SIG-M5 treated with dmso at 0.1 percent for 504 hours (cell line): ENCODE results near the gene ALOX5.
"Not testable (repeated sequence)": the region's sequence is repeated elsewhere in the genome, so short reads cannot be mapped to it uniquely, and the experiment has no call there.

Experiments
- DNase-seq: peaks from one replicate; lab custom pipeline; 2025; ENCODE audit not compliant: unreplicated experiment; lab: John Stamatoyannopoulos, UW

The ALOX5 gene

GRCh38 chr10:45404087-45404769 is 30.2 kb downstream of the ALOX5 start:
- peak; percentile 66 for DNase-seq

GRCh38 chr10:45404770-45405120 is 30.7 kb downstream of the ALOX5 start:
- no peak for DNase-seq

GRCh38 chr10:45407542-45407941 is 33.5 kb downstream of the ALOX5 start:
- DNase-seq, result no peak

- no peak for DNase-seq
These were observed 34.7 kb downstream of the ALOX5 start for GRCh38 chr10:45408421-45409319.

GRCh38 chr10:45409347-45409746 is 35.3 kb downstream of the ALOX5 start:
- DNase-seq, result not testable (repeated sequence)

- DNase-seq, result no peak
These were observed 35.8 kb downstream of the ALOX5 start for GRCh38 chr10:45409782-45410181.

GRCh38 chr10:45410489-45410806 is 36.4 kb downstream of the ALOX5 start:
- DNase-seq, result no peak

GRCh38 chr10:45410807-45411606 is 37.0 kb downstream of the ALOX5 start:
- no peak for DNase-seq

GRCh38 chr10:45411607-45411940 is 37.6 kb downstream of the ALOX5 start:
- DNase-seq, result no peak

GRCh38 chr10:45415062-45415461 is 41.0 kb downstream of the ALOX5 start:
- not testable (repeated sequence) for DNase-seq

- DNase-seq, result no peak
These were observed 42.6 kb downstream of the ALOX5 start for GRCh38 chr10:45416603-45417002.

GRCh38 chr10:45417746-45418145 is 43.7 kb downstream of the ALOX5 start:
- no peak for DNase-seq

GRCh38 chr10:45418417-45418848 is 44.4 kb downstream of the ALOX5 start:
- no peak for DNase-seq

GRCh38 chr10:45418849-45419675 is 45.0 kb downstream of the ALOX5 start:
- DNase-seq, result no peak

- DNase-seq, result no peak
These were observed 45.6 kb downstream of the ALOX5 start for GRCh38 chr10:45419676-45420025.

- DNase-seq, result no peak
These were observed 46.6 kb downstream of the ALOX5 start for GRCh38 chr10:45420453-45421192.

- DNase-seq, result no peak
These were observed 47.4 kb downstream of the ALOX5 start for GRCh38 chr10:45421221-45422097.

- DNase-seq, result no peak
These were observed 48.3 kb downstream of the ALOX5 start for GRCh38 chr10:45422207-45422865.
